B cell (primary cell): ENCODE results near the gene SERTM1. TPM values are rescaled to one million over a fixed set of nuclear protein-coding genes. Genes with fewer than 3 reads are reported as not detected.

ENCODE experiments used
- ATAC-seq: fragments of 200-7000 bp; cut with Tn5 transposase; one replicate; pipeline ENCODE4 v1.10.0; 2021; ENCODE audit warnings: low read depth, mild to moderate bottlenecking, moderate number of reproducible peaks, moderate library complexity
- CTCF ChIA-PET: fragments of 350-600 bp; sonication (Branson Sonifier 250); formaldehyde crosslinking; loops from one replicate; lab custom pipeline; 2021; ENCODE audit warnings: antibody characterized with exemption, inconsistent platforms; lab: Charles Lee
- POLR2A ChIA-PET: fragments of 350-600 bp; sonication (Branson Sonifier 250); formaldehyde crosslinking; loops from one replicate; lab custom pipeline; 2021; ENCODE audit warnings: antibody characterized with exemption; lab: Charles Lee
- DNase-seq: peaks from one replicate; pipeline ENCODE4 v3.0.0; 2013
- H2AFZ ChIP-seq: 2 replicates; pipeline ENCODE4 v1.6.1; 2012; ENCODE audit warnings: mild to moderate bottlenecking, low read depth, low read length; ENCODE audit not compliant: insufficient read depth, poor library complexity, severe bottlenecking
- H3K27ac ChIP-seq, 2 donors: 1 replicate in 1 of 2; 2 replicates in 1 of 2; pipeline ENCODE4 v1.5.1; 2012 to 2013; ENCODE audit warnings: low read length in 2 of 2, mild to moderate bottlenecking in 2 of 2, moderate library complexity in 1 of 2
- H3K27me3 ChIP-seq, 4 experiments: fragments of 200-600 bp in 1 of 4; sonication (generic) in 1 of 4; replicated peaks in 1 of 4; 1 replicate in 2 of 4; 2 replicates in 2 of 4; pipeline versions ENCODE4 v1.6.1 to v1.7.0; 2013 to 2016; ENCODE audit warnings: low read length in 3 of 4, mild to moderate bottlenecking in 2 of 4, mixed read lengths in 1 of 4, moderate library complexity in 1 of 4; ENCODE audit not compliant: insufficient read depth in 4 of 4, control insufficient read depth in 3 of 4; ENCODE audit errors: control extremely low read depth in 1 of 4
- H3K36me3 ChIP-seq, 2 experiments: replicated peaks in 1 of 2; 1 replicate in 1 of 2; 2 replicates in 1 of 2; pipeline versions ENCODE4 v1.6.1 to v1.7.1; 2013; ENCODE audit warnings: low read length in 1 of 2; ENCODE audit not compliant: insufficient read depth in 2 of 2, control insufficient read depth in 1 of 2; ENCODE audit errors: control extremely low read depth in 1 of 2, extremely low read depth in 1 of 2
- H3K4me1 ChIP-seq, 2 donors: fragments of 200-600 bp in 1 of 2; sonication (generic) in 1 of 2; 1 replicate in 1 of 2; 2 replicates in 1 of 2; pipeline versions ENCODE4 v1.5.1 to v1.6.1; 2013 to 2017; ENCODE audit warnings: low read length in 2 of 2; ENCODE audit not compliant: control insufficient read depth in 2 of 2, insufficient read depth in 2 of 2
- H3K4me2 ChIP-seq: replicated peaks from 2 replicates; pipeline ENCODE3; 2012; ENCODE audit warnings: mild to moderate bottlenecking, low read depth, low read length; ENCODE audit not compliant: poor library complexity, severe bottlenecking
- H3K4me3 ChIP-seq, 5 experiments: fragments of 200-600 bp in 1 of 5; sonication (generic) in 1 of 5; 1 replicate in 3 of 5; 2 replicates in 2 of 5; pipeline versions ENCODE4 v1.5.1 to v1.7.0; 2011 to 2016; ENCODE audit warnings: low read length in 4 of 5, mild to moderate bottlenecking in 4 of 5, low read depth in 2 of 5, control low read depth in 1 of 5, moderate library complexity in 1 of 5; ENCODE audit not compliant: insufficient read depth in 1 of 5; ENCODE audit errors: control extremely low read depth in 1 of 5, extremely low read depth in 1 of 5
- H3K79me2 ChIP-seq: fragments of 200-600 bp; sonication (generic); one replicate; pipeline ENCODE4 v1.6.0; 2016; ENCODE audit warnings: low read length; ENCODE audit not compliant: control insufficient read depth, insufficient read depth
- H3K9ac ChIP-seq: fragments of 200-600 bp; sonication (generic); 2 replicates; pipeline ENCODE4 v1.6.1; 2017; ENCODE audit warnings: mild to moderate bottlenecking, low read length, moderate library complexity
- H3K9me3 ChIP-seq, 3 donors: one replicate each; pipeline versions ENCODE4 v1.6.1 to v1.7.1; 2013; ENCODE audit warnings: low read length in 2 of 3; ENCODE audit not compliant: control insufficient read depth in 2 of 3, insufficient read depth in 1 of 3; ENCODE audit errors: control extremely low read depth in 1 of 3
- H4K20me1 ChIP-seq: 2 replicates; pipeline ENCODE4 v1.6.0; 2012; ENCODE audit warnings: mild to moderate bottlenecking, low read length; ENCODE audit not compliant: insufficient read depth, control insufficient read depth, poor library complexity, severe bottlenecking
- H3K27ac Mint-ChIP-seq: one replicate; pipeline ENCODE4 v1.8.0; 2021; ENCODE audit warnings: mixed read lengths
- H3K27me3 Mint-ChIP-seq: one replicate; pipeline ENCODE4 v1.8.0; 2021; ENCODE audit warnings: mixed read lengths
- H3K4me1 Mint-ChIP-seq: one replicate; pipeline ENCODE4 v1.8.0; 2021; ENCODE audit warnings: mixed read lengths
- H3K4me3 Mint-ChIP-seq: one replicate; pipeline ENCODE4 v1.8.0; 2021; ENCODE audit warnings: mixed read lengths
- H3K9me3 Mint-ChIP-seq: one replicate; pipeline ENCODE4 v1.8.0; 2022; ENCODE audit warnings: mixed read lengths; ENCODE audit not compliant: insufficient read depth
- EZH2 ChIP-seq: IDR thresholded peaks from 2 replicates; pipeline ENCODE4 v1.6.1; 2012; ENCODE audit warnings: borderline replicate concordance, low read depth, mild to moderate bottlenecking, moderate library complexity, low read length; ENCODE audit not compliant: insufficient read depth, poor library complexity, severe bottlenecking
- WGBS: methylation state at CpG from one replicate; pipeline ENCODE4 v1.1.5; 2013; ENCODE audit warnings: missing lambda C conversion rate; ENCODE audit not compliant: insufficient coverage; 5-methylcytosine and 5-hydroxymethylcytosine counted together
- intact Hi-C: fragments of 100-400 bp; cut with micrococcal nuclease; formaldehyde crosslinking; loops from one replicate; pipeline ENCODE4 v1.10.0; 2022
- polyA plus RNA-seq: library from polyadenylated mRNA; depleted of rRNA; stranded (reverse); fragments of >200 nt; gene quantifications from 2 replicates; pipeline ENCODE4 v1.2.3, GENCODE V29; 2012
- total RNA-seq, 2 donors: library from RNA; stranded (reverse); fragments of 120-200 nt in 1 of 2; gene quantifications; 1 replicate in 1 of 2; 2 replicates in 1 of 2; pipeline versions ENCODE4 v1.2.3 to v1.2.4, GENCODE V29; 2013 to 2022
- TF ChIP-seq, protein P1 (sequence below): fragments of 200-600 bp; IDR thresholded peaks from one replicate; pipeline ENCODE4 v1.8.0; 2022; ENCODE audit warnings: antibody characterized with exemption, mild to moderate bottlenecking

SERTM1 gene
- total and polyA plus RNA-seq, 2 donors (not counting 1 experiment from before 2014, with no cell fraction given): not detected

DNA sequence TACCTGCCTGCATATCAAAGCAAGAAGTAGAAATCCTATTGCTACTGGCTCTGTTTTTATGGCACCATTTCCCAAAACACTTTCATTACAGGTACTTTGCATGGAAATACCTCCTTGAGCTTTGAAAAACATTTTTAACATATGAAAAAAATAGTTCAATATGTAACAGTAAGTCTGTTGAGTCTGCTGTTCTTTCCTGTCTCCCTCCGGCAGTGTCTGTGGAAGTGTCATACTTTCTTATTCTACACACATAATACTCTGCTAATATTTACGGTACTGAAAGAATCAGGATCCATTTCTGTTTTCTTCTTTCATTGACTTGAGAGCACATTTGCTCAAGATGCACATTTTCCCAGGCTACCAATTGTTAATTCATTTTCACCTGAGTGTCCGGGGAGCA lies 8.2 kb upstream of the SERTM1 start:
- H3K9ac ChIP-seq: no peak overlapping the region
- TF ChIP-seq, protein P1, sequence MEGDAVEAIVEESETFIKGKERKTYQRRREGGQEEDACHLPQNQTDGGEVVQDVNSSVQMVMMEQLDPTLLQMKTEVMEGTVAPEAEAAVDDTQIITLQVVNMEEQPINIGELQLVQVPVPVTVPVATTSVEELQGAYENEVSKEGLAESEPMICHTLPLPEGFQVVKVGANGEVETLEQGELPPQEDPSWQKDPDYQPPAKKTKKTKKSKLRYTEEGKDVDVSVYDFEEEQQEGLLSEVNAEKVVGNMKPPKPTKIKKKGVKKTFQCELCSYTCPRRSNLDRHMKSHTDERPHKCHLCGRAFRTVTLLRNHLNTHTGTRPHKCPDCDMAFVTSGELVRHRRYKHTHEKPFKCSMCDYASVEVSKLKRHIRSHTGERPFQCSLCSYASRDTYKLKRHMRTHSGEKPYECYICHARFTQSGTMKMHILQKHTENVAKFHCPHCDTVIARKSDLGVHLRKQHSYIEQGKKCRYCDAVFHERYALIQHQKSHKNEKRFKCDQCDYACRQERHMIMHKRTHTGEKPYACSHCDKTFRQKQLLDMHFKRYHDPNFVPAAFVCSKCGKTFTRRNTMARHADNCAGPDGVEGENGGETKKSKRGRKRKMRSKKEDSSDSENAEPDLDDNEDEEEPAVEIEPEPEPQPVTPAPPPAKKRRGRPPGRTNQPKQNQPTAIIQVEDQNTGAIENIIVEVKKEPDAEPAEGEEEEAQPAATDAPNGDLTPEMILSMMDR: no peak
- no peak for TF ChIP-seq EZH2
- ChIA-PET POLR2A (no interaction called here), CTCF (no interaction called here)
- H3K4me2 ChIP-seq: no peak overlapping the region
- H3K4me1 ChIP-seq: no peaks in the 10 kb centered on the region
- peaks cover 0 to 2% (median 0%) of the 10 kb centered on the region in 3 donors for H3K9me3 ChIP-seq
- H3K4me3 ChIP-seq: no peak overlapping the region
- Mint-ChIP-seq H3K9me3 (peaks cover 4% of the 10 kb centered on the region), H3K27me3 (no peaks in the 10 kb centered on the region), H3K4me3 (no peak overlapping the region), H3K4me1 (no peaks in the 10 kb centered on the region), H3K27ac (no peak overlapping the region)
- H3K27me3 ChIP-seq: no peaks in the 10 kb centered on the region
- no peaks in the 10 kb centered on the region for H4K20me1 ChIP-seq
- no peak for ATAC-seq
- H3K79me2 ChIP-seq: no peaks in the 10 kb centered on the region
- no peak for DNase-seq
- no peaks in the 10 kb centered on the region for H3K36me3 ChIP-seq
- 86% methylated on average over 2 of the region's 3 CpGs for WGBS
- intact Hi-C loops: no loop called here
- H2AFZ ChIP-seq: no peak overlapping the region
- no peak overlapping the region for H3K27ac ChIP-seq

DNA sequence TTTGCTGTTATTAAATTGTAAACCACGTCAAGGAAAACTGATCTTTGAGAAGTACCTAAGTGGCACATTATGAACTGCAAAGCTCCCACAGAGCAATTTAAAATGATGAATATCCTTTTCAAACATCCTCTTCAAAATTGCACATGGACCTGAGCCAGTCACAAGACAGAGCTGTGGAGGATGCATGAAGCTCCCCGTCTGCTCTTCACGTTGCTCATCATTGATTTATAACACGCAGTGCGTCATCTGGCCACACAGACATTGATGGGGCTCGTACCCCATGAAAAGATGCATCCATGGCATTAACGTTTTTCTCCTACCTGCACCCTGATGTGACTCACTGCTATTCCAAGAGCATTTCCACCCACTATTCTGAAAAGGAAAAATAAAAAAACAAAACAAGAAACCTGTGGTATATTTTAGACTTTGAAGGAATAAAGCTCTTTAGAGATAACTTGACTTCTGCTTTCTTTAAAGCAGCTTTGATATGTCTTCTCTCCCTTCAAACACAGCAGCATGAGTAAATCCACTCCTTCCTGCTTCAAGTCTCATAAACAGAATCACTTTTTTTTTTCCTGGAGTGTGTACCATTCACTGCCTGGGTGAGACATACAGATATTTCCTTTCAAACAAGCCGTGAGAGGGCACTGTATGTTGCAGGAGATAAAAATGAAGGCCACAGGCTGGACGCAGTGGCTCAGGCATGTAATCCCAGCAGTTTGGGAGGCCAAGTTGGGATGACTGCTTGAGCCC lies 7.2 kb upstream of the SERTM1 start:
- peaks cover 0 to 2% (median 0%) of the 10 kb centered on the region in 3 donors for H3K9me3 ChIP-seq
- ChIA-PET CTCF (no interaction called here), POLR2A (no interaction called here)
- ATAC-seq (no peak), DNase-seq (no peak)
- Mint-ChIP-seq H3K27ac (no peak overlapping the region), H3K4me1 (no peaks in the 10 kb centered on the region), H3K9me3 (peaks cover 4% of the 10 kb centered on the region), H3K4me3 (no peak overlapping the region), H3K27me3 (no peaks in the 10 kb centered on the region)
- H3K27ac ChIP-seq: no peak overlapping the region
- H3K4me2 ChIP-seq: no peak overlapping the region
- H3K36me3 ChIP-seq: no peaks in the 10 kb centered on the region
- H4K20me1 ChIP-seq: no peaks in the 10 kb centered on the region
- intact Hi-C loops: no loop called here
- no peaks in the 10 kb centered on the region for H3K27me3 ChIP-seq
- H3K4me3 ChIP-seq: no peak overlapping the region
- H3K79me2 ChIP-seq: no peaks in the 10 kb centered on the region
- no peak for TF ChIP-seq EZH2
- TF ChIP-seq, protein P1: no peak
- 61% methylated on average over 7 of the region's 9 CpGs for WGBS
- no peak overlapping the region for H2AFZ ChIP-seq
- no peak overlapping the region for H3K9ac ChIP-seq
- no peaks in the 10 kb centered on the region for H3K4me1 ChIP-seq
